Testis (tissue), 3 donors: ENCODE measurements around the gene PLCB1. TPM values are rescaled to one million over a fixed set of nuclear protein-coding genes. Genes with fewer than 3 reads are reported as not detected.

Source experiments
- DNase-seq: peaks from one replicate; pipeline ENCODE4 v3.0.0-alpha.2; 2019
- H3K27ac ChIP-seq, 2 donors: fragments of 200-600 bp; sonication (generic); one replicate each; pipeline ENCODE4 v1.5.1; 2019
- H3K27me3 ChIP-seq: fragments of 200-600 bp; sonication (generic); one replicate; pipeline ENCODE4 v1.5.1; 2019
- H3K36me3 ChIP-seq: fragments of 200-600 bp; sonication (generic); one replicate; pipeline ENCODE4 v1.5.1; 2017; ENCODE audit warnings: low read depth; ENCODE audit errors: missing control alignments
- H3K4me1 ChIP-seq: fragments of 200-600 bp; sonication (generic); one replicate; pipeline ENCODE4 v1.5.1; 2019
- H3K4me3 ChIP-seq, 2 donors: fragments of 200-600 bp; sonication (generic); one replicate each; pipeline ENCODE4 v1.5.1; 2017 to 2019
- H3K9me3 ChIP-seq: fragments of 200-600 bp; sonication (generic); one replicate; pipeline ENCODE4 v1.5.1; 2017
- CTCF ChIP-seq, 3 experiments: fragments of 450-650 bp in 2 of 3; fragments of 200-600 bp in 1 of 3; sonication (generic) in 1 of 3; IDR thresholded peaks; one replicate each; pipeline ENCODE4 v1.5.1; 2016 to 2019; ENCODE audit warnings: antibody characterized with exemption in 3 of 3, mild to moderate bottlenecking in 2 of 3, moderate library complexity in 1 of 3
- POLR2A ChIP-seq: fragments of 450-650 bp; IDR thresholded peaks from one replicate; pipeline ENCODE4 v1.6.1; 2017; ENCODE audit warnings: antibody characterized with exemption, mild to moderate bottlenecking, moderate library complexity
- WGBS, 2 donors: methylation state at CpG; one replicate each; pipeline ENCODE4 v1.1.5; 2018; 5-methylcytosine and 5-hydroxymethylcytosine counted together
- intact Hi-C: fragments of 100-400 bp; cut with DNase I; formaldehyde crosslinking; loops from one replicate; pipeline ENCODE4 v1.15.1; 2023; ENCODE audit warnings: low total_unique reads
- polyA plus RNA-seq: library from polyadenylated mRNA; stranded (reverse); fragments of 350-450 nt; fragmentation: Illumina TruSeq; extraction: RNeasy Lipid Tissue Mini Kit (QIAGEN cat#74804); gene quantifications from one replicate; pipeline ENCODE4 v1.2.3, GENCODE V29; 2014; ENCODE audit warnings: low read depth, low replicate concordance; ENCODE audit not compliant: insufficient read depth
- total RNA-seq, 2 donors: library from RNA; depleted of rRNA; stranded (reverse); fragments of >200 nt; gene quantifications; one replicate each; pipeline ENCODE4 v1.2.3, GENCODE V29; 2016

The PLCB1 gene
- total and polyA plus RNA-seq, 3 donors from 2014 or later, result 3.1 to 9.8 (median 8.2) TPM

- no peak for DNase-seq
Observed at GRCh38 chr20:8492173-8492572, 360.1 kb downstream of the PLCB1 start.

GRCh38 chr20:8498571-8498970 lies 366.5 kb downstream of the PLCB1 start:
- Histone ChIP-seq H3K27me3 (no peaks in the 10 kb centered on the region), H3K4me3 (no peak overlapping the region), H3K27ac (no peak overlapping the region), H3K36me3 (no peaks in the 10 kb centered on the region), H3K4me1 (no peaks in the 10 kb centered on the region), H3K9me3 (no peaks in the 10 kb centered on the region)
- intact Hi-C loops, result no loop called here
- WGBS, 2 donors, result 92 to 94% methylated on average over 8 of the region's 8 CpGs
- DNase-seq, result no peak
- TF ChIP-seq POLR2A (no peak), CTCF (IDR thresholded peaks at IDR 0.05) (no peak)

More at GRCh38 chr20:8492173-8492572, 360.1 kb downstream of the PLCB1 start:
- no peak for TF ChIP-seq POLR2A
- no peak for TF ChIP-seq CTCF (IDR thresholded peaks at IDR 0.05)
- no peak overlapping the region for H3K27ac ChIP-seq
- no peaks in the 10 kb centered on the region for H3K36me3 ChIP-seq
- intact Hi-C loops, result no loop called here
- no peaks in the 10 kb centered on the region for H3K27me3 ChIP-seq
- H3K9me3 ChIP-seq, result no peaks in the 10 kb centered on the region
- no peak overlapping the region for H3K4me3 ChIP-seq
- no peaks in the 10 kb centered on the region for H3K4me1 ChIP-seq

- no peak for TF ChIP-seq CTCF (IDR thresholded peaks at IDR 0.05)
- no peak for TF ChIP-seq POLR2A
- H3K36me3 ChIP-seq, result no peaks in the 10 kb centered on the region
- H3K27me3 ChIP-seq, result no peaks in the 10 kb centered on the region
- H3K4me3 ChIP-seq, result no peak overlapping the region
- no peak for DNase-seq
- 83 to 91% methylated on average over 5 of the region's 5 CpGs for WGBS, 2 donors
- H3K9me3 ChIP-seq, result no peaks in the 10 kb centered on the region
- intact Hi-C loops, result no loop called here
- no peaks in the 10 kb centered on the region for H3K4me1 ChIP-seq
- H3K27ac ChIP-seq, result no peak overlapping the region
Observed at GRCh38 chr20:8504030-8504429, 372.0 kb downstream of the PLCB1 start.

- Histone ChIP-seq H3K4me3 (no peak overlapping the region), H3K27me3 (no peaks in the 10 kb centered on the region), H3K27ac (no peak overlapping the region), H3K9me3 (no peaks in the 10 kb centered on the region), H3K36me3 (no peaks in the 10 kb centered on the region), H3K4me1 (no peaks in the 10 kb centered on the region)
- TF ChIP-seq POLR2A, result no peak
- WGBS, 2 donors, result 76 to 77% methylated on average over 4 of the region's 4 CpGs
- no peak for DNase-seq
- intact Hi-C loops, result no loop called here
Observed at GRCh38 chr20:8505476-8506200, 373.6 kb downstream of the PLCB1 start.

- DNase-seq, result no peak
- intact Hi-C loops, result no loop called here
- H3K36me3 ChIP-seq, result no peaks in the 10 kb centered on the region
- H3K9me3 ChIP-seq, result no peaks in the 10 kb centered on the region
- TF ChIP-seq CTCF (IDR thresholded peaks at IDR 0.05), result no peak
- TF ChIP-seq POLR2A, result no peak
- WGBS, 2 donors, result 90 to 94% methylated on average over 3 of the region's 3 CpGs
- H3K27me3 ChIP-seq, result no peaks in the 10 kb centered on the region
- no peaks in the 10 kb centered on the region for H3K4me1 ChIP-seq
- H3K4me3 ChIP-seq, result no peak overlapping the region
- H3K27ac ChIP-seq, result no peak overlapping the region
Observed at GRCh38 chr20:8507231-8507630, 375.2 kb downstream of the PLCB1 start.
